ENCODE measurements around the gene TP53I13. TPM values are rescaled to one million over a fixed set of nuclear protein-coding genes. Genes with fewer than 3 reads are reported as not detected.
A peak's percentile ranks its signal among the peaks of the same experiment; 100 is the strongest.

The TP53I13 gene
- polyA plus RNA-seq, 4 donors = 66.4 to 326 (median 192) TPM

DNA sequence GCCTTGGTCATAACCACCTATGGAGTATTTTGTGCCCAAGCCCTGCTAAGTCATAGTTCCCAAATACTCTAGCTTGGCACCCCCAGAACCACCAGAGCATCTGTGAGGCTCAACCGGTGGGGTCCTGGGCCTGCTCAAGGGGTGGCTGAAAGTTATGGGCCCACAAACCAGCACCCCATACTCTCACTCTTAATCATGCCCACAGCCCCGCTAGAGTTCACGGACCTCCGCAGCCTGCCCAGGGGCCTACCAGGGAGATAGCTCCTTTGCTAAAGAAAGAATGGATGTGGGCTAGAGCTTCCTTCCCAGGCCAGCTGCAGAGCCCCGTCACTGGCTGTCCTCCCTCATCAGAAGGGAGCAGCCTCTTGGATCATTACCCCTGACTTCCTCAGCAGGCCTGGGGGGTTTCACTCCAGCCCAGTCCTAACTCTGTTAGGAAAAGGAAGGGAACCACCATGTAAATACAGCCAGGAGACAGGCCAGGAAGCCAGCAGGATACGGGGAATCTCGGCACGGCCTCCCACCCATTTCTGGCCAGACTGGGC, 19.6 kb downstream of the TP53I13 start:
- FAIRE-seq (no peak), DNase-seq (no peak)
- peaks cover 0 to 4% of the 10 kb centered on the region in 2 donors for H3K9me3 ChIP-seq (ENCODE audit: control insufficient read depth in 2 of 2, insufficient read depth in 1 of 2, low read depth in 1 of 2, low read length in 1 of 2)
- H3K4me3 ChIP-seq (ENCODE audit: low read depth in 1 of 3, low read length in 3 of 3) = peak overlapping the region in 2 of 3 donors; percentile 65 to 98
- H3K27ac ChIP-seq (ENCODE audit: low read depth in 1 of 3, low read length in 2 of 3) = peak overlapping the region; percentile 15 to 77 (median 26)
- H3K4me1 ChIP-seq (ENCODE audit: control insufficient read depth in 3 of 3, insufficient read depth in 2 of 3, low read depth in 1 of 3, low read length in 2 of 3) = peaks cover 2 to 48% (median 9%) of the 10 kb centered on the region in 3 donors
- H3K27me3 ChIP-seq (ENCODE audit: control insufficient read depth in 3 of 3, insufficient read depth in 3 of 3, low read length in 3 of 3) = no peaks in the 10 kb centered on the region
- 25 to 38% (median 26%) methylated on average over 8 of the region's 8 CpGs for WGBS, 3 donors
- H3K36me3 ChIP-seq (ENCODE audit: control insufficient read depth in 3 of 3, insufficient read depth in 2 of 3, low read depth in 1 of 3, low read length in 3 of 3) = peaks cover 0 to 29% (median 0%) of the 10 kb centered on the region in 3 donors

DNA sequence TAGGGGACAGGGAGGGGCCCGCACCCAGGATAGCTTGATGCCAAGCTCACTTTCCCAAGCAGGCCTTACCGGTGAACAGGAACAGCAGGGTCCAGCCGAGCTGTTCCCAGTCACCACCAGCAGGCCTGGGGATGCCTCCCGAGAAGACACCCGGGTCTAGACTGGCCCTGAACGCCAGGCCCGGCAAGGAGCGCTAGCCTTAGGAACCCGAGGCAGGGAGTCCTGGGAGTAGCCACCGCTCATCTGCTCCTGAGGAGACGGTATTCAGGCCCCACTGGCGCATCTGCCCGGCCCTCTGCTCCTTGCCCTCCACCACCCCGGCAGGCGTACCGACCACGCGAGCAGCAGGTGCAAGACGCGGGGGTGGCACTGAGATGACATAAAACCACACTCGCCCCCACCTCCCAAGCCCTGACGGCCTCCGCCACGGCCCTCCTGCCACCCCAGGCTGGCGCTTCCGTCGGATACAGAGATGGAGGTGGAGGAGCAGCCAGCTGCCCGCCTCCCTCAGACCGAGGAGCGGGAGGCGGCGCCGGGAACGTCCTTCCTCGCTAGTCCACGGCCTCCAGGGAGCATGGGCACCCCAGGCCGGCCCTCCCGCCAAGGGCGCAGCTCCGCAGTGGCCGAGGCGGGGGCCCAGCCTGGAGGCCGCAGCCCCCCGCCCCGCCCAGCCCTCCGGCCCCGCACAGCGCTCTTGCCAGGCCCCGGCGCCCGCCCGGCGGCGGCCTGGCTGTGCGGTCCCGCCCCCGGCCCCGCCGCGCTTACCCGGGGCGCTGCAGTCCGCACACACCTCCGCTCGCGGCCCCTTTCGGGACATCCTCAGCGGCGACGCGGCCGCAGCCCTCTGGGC, 20.3 kb downstream of the TP53I13 start:
- peaks cover 2 to 50% (median 9%) of the 10 kb centered on the region in 3 donors for H3K4me1 ChIP-seq (ENCODE audit: control insufficient read depth in 3 of 3, insufficient read depth in 2 of 3, low read depth in 1 of 3, low read length in 2 of 3)
- WGBS, 3 donors = 0 to 1% (median 1%) methylated on average over 24 to 72 of the region's 72 CpGs
- H3K9me3 ChIP-seq (ENCODE audit: control insufficient read depth in 2 of 2, insufficient read depth in 1 of 2, low read depth in 1 of 2, low read length in 1 of 2) = no peaks in the 10 kb centered on the region
- DNase-seq (peak; percentile 32 to 66), FAIRE-seq (no peak)
- peak overlapping the region; percentile 65 to 98 (median 81) for H3K4me3 ChIP-seq (ENCODE audit: low read depth in 1 of 3, low read length in 3 of 3)
- H3K27ac ChIP-seq (ENCODE audit: low read depth in 1 of 3, low read length in 2 of 3) = peak overlapping the region; percentile 15 to 77 (median 26)
- H3K36me3 ChIP-seq (ENCODE audit: control insufficient read depth in 3 of 3, insufficient read depth in 2 of 3, low read depth in 1 of 3, low read length in 3 of 3) = peaks cover 0 to 22% (median 0%) of the 10 kb centered on the region in 3 donors
- H3K27me3 ChIP-seq (ENCODE audit: control insufficient read depth in 3 of 3, insufficient read depth in 3 of 3, low read length in 3 of 3) = no peaks in the 10 kb centered on the region

DNA sequence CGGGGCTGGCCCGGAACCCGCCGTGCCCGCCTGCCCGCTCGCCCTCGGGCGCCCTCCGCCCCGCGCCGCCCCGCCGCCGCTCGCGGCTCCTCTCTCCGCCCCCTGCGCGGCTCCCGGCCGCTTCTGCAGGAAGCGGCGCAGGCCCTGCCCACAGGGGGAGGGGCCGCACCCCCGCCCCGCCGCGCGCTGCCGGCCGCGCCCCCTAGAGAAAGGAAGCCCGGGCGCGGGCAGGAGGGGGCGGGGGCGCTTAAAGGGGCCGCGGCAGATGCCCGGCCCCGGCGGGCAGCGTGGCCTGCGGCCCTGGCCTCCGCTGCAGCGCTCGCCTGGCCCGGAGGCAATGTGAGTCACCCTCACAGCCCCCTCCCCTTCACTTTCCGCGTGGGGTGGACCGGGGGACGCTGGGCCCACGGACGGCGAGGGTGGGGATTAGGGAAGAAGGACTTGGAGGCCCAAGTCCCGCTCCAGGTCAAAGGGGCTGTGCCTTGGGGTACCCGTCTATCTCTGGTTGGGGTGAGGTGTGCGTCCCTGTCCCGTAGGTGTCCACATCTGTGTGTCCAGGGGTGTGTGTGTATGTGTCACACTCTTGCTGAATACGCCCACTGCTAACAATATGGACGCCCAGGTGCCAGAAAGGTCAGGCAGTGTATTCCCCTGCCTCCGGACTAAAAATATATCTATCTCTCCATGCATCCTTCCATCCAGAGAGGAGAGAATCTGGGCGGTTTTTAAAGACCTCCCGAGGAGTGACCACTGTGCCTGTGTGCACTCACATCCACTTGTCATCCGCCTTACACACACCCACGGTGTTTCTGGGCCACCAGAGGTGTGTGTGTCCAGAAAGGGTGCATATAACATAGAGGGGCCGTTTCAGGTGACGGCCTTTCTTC, 21.3 kb downstream of the TP53I13 start, which contains the start of gene GIT1:
GIT1 (minus strand) TSS at position 125 of the 887 bp plus-strand sequence. CDS start 270 bp downstream, outside the sequence.
- DNase-seq (peak; percentile 87 to 92), FAIRE-seq (no peak)
- peak within 1 kb of the TSS; percentile 65 to 98 (median 81) for H3K4me3 ChIP-seq (ENCODE audit: low read depth in 1 of 3, low read length in 3 of 3)

DNA sequence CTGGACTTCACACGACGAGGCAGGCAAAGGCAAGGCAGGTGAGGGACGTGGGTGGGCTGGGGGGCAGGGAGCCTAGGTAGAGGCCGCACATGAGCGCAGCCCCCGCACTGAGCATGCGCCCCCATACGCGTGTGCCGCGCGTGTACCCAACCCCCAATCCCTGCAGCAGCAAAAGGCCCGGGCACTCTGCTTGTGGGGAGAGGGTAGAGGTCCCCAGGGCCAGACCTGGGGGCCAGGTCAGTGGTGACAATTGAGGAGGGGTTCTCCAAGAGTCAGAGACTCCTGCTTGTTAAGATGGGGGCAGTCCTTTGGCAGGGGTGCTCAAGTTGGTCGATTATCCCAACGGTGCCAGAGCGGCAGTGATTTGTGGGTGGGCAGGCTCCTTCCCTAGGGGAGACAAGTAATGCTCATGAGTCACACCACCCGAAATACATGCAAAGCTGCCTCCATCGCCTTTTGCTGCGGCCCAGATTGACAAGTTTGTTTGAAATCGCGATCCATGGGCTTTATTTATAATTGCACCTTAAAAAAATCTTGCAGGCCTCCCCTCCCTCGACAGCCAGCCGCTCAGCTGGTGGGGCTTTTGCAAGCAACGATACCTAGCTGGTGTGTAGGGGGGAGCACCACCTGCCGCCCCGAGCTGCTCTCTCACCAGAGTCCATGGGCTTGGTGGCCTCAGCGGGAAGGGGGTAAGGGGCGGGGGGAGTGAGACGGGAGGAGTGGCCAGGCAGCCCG, 22.1 kb downstream of the TP53I13 start:
- Histone ChIP-seq H3K36me3 (ENCODE audit: control insufficient read depth in 3 of 3, insufficient read depth in 2 of 3, low read depth in 1 of 3, low read length in 3 of 3) (peaks cover 0 to 14% (median 0%) of the 10 kb centered on the region in 3 donors), H3K27me3 (ENCODE audit: control insufficient read depth in 3 of 3, insufficient read depth in 3 of 3, low read length in 3 of 3) (peaks cover 0 to 2% (median 0%) of the 10 kb centered on the region in 3 donors), H3K4me3 (ENCODE audit: low read depth in 1 of 3, low read length in 3 of 3) (peak overlapping the region in 2 of 3 donors; percentile 53 to 98), H3K27ac (ENCODE audit: low read depth in 1 of 3, low read length in 2 of 3) (peak overlapping the region in 1 of 3 donors; percentile 81), H3K4me1 (ENCODE audit: control insufficient read depth in 3 of 3, insufficient read depth in 2 of 3, low read depth in 1 of 3, low read length in 2 of 3) (peaks cover 2 to 59% (median 9%) of the 10 kb centered on the region in 3 donors), H3K9me3 (ENCODE audit: control insufficient read depth in 2 of 2, insufficient read depth in 1 of 2, low read depth in 1 of 2, low read length in 1 of 2) (no peaks in the 10 kb centered on the region)
- DNase-seq (no peak), FAIRE-seq (no peak)
- 44 to 67% (median 59%) methylated on average over 28 to 30 of the region's 30 CpGs for WGBS, 3 donors

More for the DNA sequence above, 21.3 kb downstream of the TP53I13 start, which contains the start of gene GIT1:
- H3K4me1 ChIP-seq (ENCODE audit: control insufficient read depth in 3 of 3, insufficient read depth in 2 of 3, low read depth in 1 of 3, low read length in 2 of 3) = peaks cover 2 to 59% (median 9%) of the 10 kb centered on the region in 3 donors
- no peaks in the 10 kb centered on the region for H3K9me3 ChIP-seq (ENCODE audit: control insufficient read depth in 2 of 2, insufficient read depth in 1 of 2, low read depth in 1 of 2, low read length in 1 of 2)
- peaks cover 0 to 18% (median 0%) of the 10 kb centered on the region in 3 donors for H3K36me3 ChIP-seq (ENCODE audit: control insufficient read depth in 3 of 3, insufficient read depth in 2 of 3, low read depth in 1 of 3, low read length in 3 of 3)
- peak within 1 kb of the TSS; percentile 64 to 77 (median 69) for H3K27ac ChIP-seq (ENCODE audit: low read depth in 1 of 3, low read length in 2 of 3)
- peaks cover 0 to 2% (median 0%) of the 10 kb centered on the region in 3 donors for H3K27me3 ChIP-seq (ENCODE audit: control insufficient read depth in 3 of 3, insufficient read depth in 3 of 3, low read length in 3 of 3)
- WGBS, 3 donors = 6 to 11% (median 8%) methylated on average over 32 to 70 of the region's 70 CpGs

- H3K27me3 ChIP-seq (ENCODE audit: control insufficient read depth in 3 of 3, insufficient read depth in 3 of 3, low read length in 3 of 3) = peaks cover 0 to 2% (median 0%) of the 10 kb centered on the region in 3 donors
- H3K27ac ChIP-seq (ENCODE audit: low read depth in 1 of 3, low read length in 2 of 3) = peak overlapping the region in 1 of 3 donors; percentile 81
- H3K36me3 ChIP-seq (ENCODE audit: control insufficient read depth in 3 of 3, insufficient read depth in 2 of 3, low read depth in 1 of 3, low read length in 3 of 3) = peaks cover 0 to 10% (median 0%) of the 10 kb centered on the region in 3 donors
- WGBS, 3 donors = 6 to 27% (median 22%) methylated on average over 19 to 31 of the region's 31 CpGs
- peaks cover 2 to 59% (median 9%) of the 10 kb centered on the region in 3 donors for H3K4me1 ChIP-seq (ENCODE audit: control insufficient read depth in 3 of 3, insufficient read depth in 2 of 3, low read depth in 1 of 3, low read length in 2 of 3)
- H3K4me3 ChIP-seq (ENCODE audit: low read depth in 1 of 3, low read length in 3 of 3) = peak overlapping the region in 1 of 3 donors; percentile 29
- FAIRE-seq (no peak), DNase-seq (peak in 1 of 2 donors; percentile 63)
- no peaks in the 10 kb centered on the region for H3K9me3 ChIP-seq (ENCODE audit: control insufficient read depth in 2 of 2, insufficient read depth in 1 of 2, low read depth in 1 of 2, low read length in 1 of 2)
Observed at GRCh38 chr17:29591146-29591736, 22.7 kb downstream of the TP53I13 start.

GRCh38 chr17:29591737-29592608, 23.5 kb downstream of the TP53I13 start:
- no peak for FAIRE-seq

More at GRCh38 chr17:29591737-29592608, 23.5 kb downstream of the TP53I13 start:
- peak; percentile 82 to 93 for DNase-seq
- H3K36me3 ChIP-seq (ENCODE audit: control insufficient read depth in 3 of 3, insufficient read depth in 2 of 3, low read depth in 1 of 3, low read length in 3 of 3) = peaks cover 0 to 7% (median 0%) of the 10 kb centered on the region in 3 donors
- peaks cover 2 to 58% (median 9%) of the 10 kb centered on the region in 3 donors for H3K4me1 ChIP-seq (ENCODE audit: control insufficient read depth in 3 of 3, insufficient read depth in 2 of 3, low read depth in 1 of 3, low read length in 2 of 3)
- H3K27me3 ChIP-seq (ENCODE audit: control insufficient read depth in 3 of 3, insufficient read depth in 3 of 3, low read length in 3 of 3) = peaks cover 0 to 2% (median 0%) of the 10 kb centered on the region in 3 donors
- no peaks in the 10 kb centered on the region for H3K9me3 ChIP-seq (ENCODE audit: control insufficient read depth in 2 of 2, insufficient read depth in 1 of 2, low read depth in 1 of 2, low read length in 1 of 2)
- peak overlapping the region in 2 of 3 donors; percentile 29 to 33 for H3K4me3 ChIP-seq (ENCODE audit: low read depth in 1 of 3, low read length in 3 of 3)
- WGBS, 3 donors = 6 to 9% (median 9%) methylated on average over 25 of the region's 25 CpGs
- H3K27ac ChIP-seq (ENCODE audit: low read depth in 1 of 3, low read length in 2 of 3) = peak overlapping the region in 2 of 3 donors; percentile 66 to 81

Measured in small intestine (tissue), 7 donors.